ENCODE measurements around the gene ZNF385B. TPM values are rescaled to one million over a fixed set of nuclear protein-coding genes. Genes with fewer than 3 reads are reported as not detected.

ZNF385B gene
- total and polyA plus RNA-seq, 3 donors from 2014 or later, result 28.1 to 40.3 (median 37.4) TPM

- Histone ChIP-seq H3K36me3 (ENCODE audit: low read depth, missing control alignments) (no peaks in the 10 kb centered on the region), H3K27me3 (no peaks in the 10 kb centered on the region), H3K27ac (no peak overlapping the region), H3K4me3 (no peak overlapping the region), H3K4me1 (no peaks in the 10 kb centered on the region), H3K9me3 (no peaks in the 10 kb centered on the region)
- intact Hi-C loops (cut with DNase I; ENCODE audit: low total_unique reads), result loop anchor here (10.0 kb wide), 1 partner anchor 326 kb away; no protein-coding TSS in a partner anchor
- 21 to 40% methylated on average over 4 of the region's 4 CpGs for WGBS, 2 donors
- DNase-seq, result no peak
- peak; percentile 27 to 73 (median 38) for TF ChIP-seq CTCF (IDR thresholded peaks at IDR 0.05)
- no peak for TF ChIP-seq POLR2A (IDR thresholded peaks at IDR 0.05)
Measured at GRCh38 chr2:179751163-179751809, 110.1 kb downstream of the ZNF385B start.

GRCh38 chr2:179749210-179749609 is 112.2 kb downstream of the ZNF385B start:
- Histone ChIP-seq H3K27me3 (no peaks in the 10 kb centered on the region), H3K4me1 (no peaks in the 10 kb centered on the region), H3K4me3 (no peak overlapping the region), H3K27ac (no peak overlapping the region), H3K36me3 (ENCODE audit: low read depth, missing control alignments) (no peaks in the 10 kb centered on the region), H3K9me3 (no peaks in the 10 kb centered on the region)
- intact Hi-C loops (cut with DNase I; ENCODE audit: low total_unique reads), result no loop called here
- TF ChIP-seq CTCF (IDR thresholded peaks at IDR 0.05), result no peak
- TF ChIP-seq POLR2A (IDR thresholded peaks at IDR 0.05), result no peak
- no peak for DNase-seq
- WGBS, 2 donors, result 30 to 47% methylated on average over 1 of the region's 1 CpG

- intact Hi-C loops (cut with DNase I; ENCODE audit: low total_unique reads), result no loop called here
- WGBS, 2 donors, result 89 to 95% methylated on average over 5 of the region's 5 CpGs
- no peak for DNase-seq
Measured at GRCh38 chr2:179746981-179747380, 114.4 kb downstream of the ZNF385B start.

GRCh38 chr2:179745635-179746256 is 115.7 kb downstream of the ZNF385B start:
- no peaks in the 10 kb centered on the region for H3K36me3 ChIP-seq (ENCODE audit: low read depth, missing control alignments)
- 38 to 55% methylated on average over 5 of the region's 5 CpGs for WGBS, 2 donors
- TF ChIP-seq CTCF (IDR thresholded peaks at IDR 0.05) (no peak), POLR2A (IDR thresholded peaks at IDR 0.05) (no peak)
- no peaks in the 10 kb centered on the region for H3K4me1 ChIP-seq
- no peaks in the 10 kb centered on the region for H3K9me3 ChIP-seq
- H3K27me3 ChIP-seq, result no peaks in the 10 kb centered on the region
- intact Hi-C loops (cut with DNase I; ENCODE audit: low total_unique reads), result no loop called here
- peak; percentile 16 for DNase-seq
- H3K27ac ChIP-seq, result no peak overlapping the region
- no peak overlapping the region for H3K4me3 ChIP-seq

More at GRCh38 chr2:179746981-179747380, 114.4 kb downstream of the ZNF385B start:
- Histone ChIP-seq H3K9me3 (no peaks in the 10 kb centered on the region), H3K27ac (no peak overlapping the region), H3K4me1 (no peaks in the 10 kb centered on the region), H3K4me3 (no peak overlapping the region), H3K36me3 (ENCODE audit: low read depth, missing control alignments) (no peaks in the 10 kb centered on the region), H3K27me3 (no peaks in the 10 kb centered on the region)
- TF ChIP-seq POLR2A (IDR thresholded peaks at IDR 0.05) (no peak), CTCF (IDR thresholded peaks at IDR 0.05) (no peak)
